HG03442 (cell line): ENCODE data around the gene GRM7.

ENCODE experiments used
- ATAC-seq: cut with Tn5 transposase; IDR thresholded peaks from one replicate; pipeline ENCODE4 v1.9.1; 2021; ENCODE audit warnings: mild to moderate bottlenecking, moderate library complexity; ENCODE audit not compliant: unreplicated experiment

GRM7 gene

DNA sequence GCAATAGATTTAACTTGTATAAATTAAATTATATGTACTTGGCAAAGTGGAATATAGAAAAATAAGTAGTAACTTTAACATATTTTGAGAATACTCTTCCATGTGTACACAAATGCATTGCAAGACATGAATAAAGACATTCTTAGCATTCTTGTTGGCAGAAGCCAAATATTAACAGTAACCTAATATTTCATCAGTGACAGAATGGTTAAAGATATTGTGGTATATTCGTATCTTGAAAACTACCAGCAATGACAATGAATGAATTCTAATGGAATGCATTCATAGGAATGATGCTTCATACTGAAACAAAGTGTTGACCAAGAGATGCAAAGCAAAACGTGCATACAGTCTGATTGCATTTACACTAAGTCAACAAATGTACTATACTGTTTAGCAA lies 524.7 kb downstream of the GRM7 start:
- no peak for ATAC-seq

- no peak for ATAC-seq
Measured at GRCh38 chr3:7388026-7388425, 527.1 kb downstream of the GRM7 start.

DNA sequence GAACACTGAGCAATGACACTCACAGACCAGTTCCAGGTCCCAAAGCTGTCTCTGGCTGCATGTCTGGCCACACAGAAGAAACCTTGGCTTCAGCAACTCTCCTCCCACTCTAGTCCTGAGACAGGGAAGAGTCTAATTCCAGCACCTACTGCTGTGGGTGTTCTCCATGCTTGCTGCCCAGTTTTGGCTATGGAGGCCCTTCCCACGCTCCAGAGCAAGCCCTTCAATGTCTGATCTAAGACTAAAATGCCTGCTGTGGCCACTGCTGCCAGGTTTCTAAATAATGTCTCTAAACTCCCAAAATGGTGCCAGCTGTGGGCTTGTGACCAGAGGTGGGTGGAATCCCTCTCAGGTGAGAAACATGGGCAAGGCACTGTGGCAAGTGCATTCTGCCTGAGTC lies 531.3 kb downstream of the GRM7 start:
- ATAC-seq = no peak

- ATAC-seq = no peak
Measured at GRCh38 chr3:7393944-7394605, 533.2 kb downstream of the GRM7 start.

- ATAC-seq = no peak
Measured at GRCh38 chr3:7396534-7396933, 535.6 kb downstream of the GRM7 start.

DNA sequence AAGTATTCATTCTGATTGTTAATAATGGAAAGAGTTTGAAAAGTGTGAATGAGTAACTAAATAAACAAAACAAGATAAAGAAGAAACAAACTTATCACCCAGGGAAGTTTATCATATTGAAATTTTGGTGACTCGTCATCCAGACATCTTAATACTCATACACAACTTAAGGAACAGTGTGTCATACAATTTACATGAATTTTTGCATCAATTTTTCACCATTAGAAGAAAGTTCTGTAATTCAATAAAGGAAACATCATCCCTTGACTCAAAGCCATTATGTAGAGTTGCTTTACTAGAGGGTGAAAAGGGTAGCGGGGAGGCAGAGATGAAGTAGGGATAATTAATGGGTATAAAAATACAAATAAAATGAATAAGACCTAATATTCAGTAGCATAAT lies 536.2 kb downstream of the GRM7 start:
- ATAC-seq = no peak

- no peak for ATAC-seq
Measured at GRCh38 chr3:7400360-7400759, 539.4 kb downstream of the GRM7 start.

GRCh38 chr3:7401418-7401817 lies 540.5 kb downstream of the GRM7 start:
- ATAC-seq = no peak

DNA sequence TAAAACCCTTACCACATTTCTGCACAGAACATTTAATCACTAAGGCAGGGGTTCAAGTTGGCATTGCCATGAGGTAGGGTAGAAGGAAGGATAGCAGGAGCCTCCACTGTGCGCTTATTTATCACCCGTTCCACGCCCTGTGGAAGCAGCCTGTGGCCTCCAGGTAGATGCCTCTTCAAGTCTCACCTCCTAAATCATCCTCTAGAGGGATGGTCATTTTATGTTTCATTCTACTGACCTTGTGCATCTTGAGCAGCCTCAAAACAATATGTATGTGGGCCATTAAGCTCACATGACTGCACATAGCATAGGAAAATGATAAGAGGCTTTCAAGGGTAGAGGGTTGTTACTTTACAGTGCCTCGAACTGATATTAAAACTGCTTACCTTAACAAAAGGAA lies 546.2 kb downstream of the GRM7 start:
- no peak for ATAC-seq

- ATAC-seq = no peak
Measured at GRCh38 chr3:7410782-7411181, 549.9 kb downstream of the GRM7 start.

DNA sequence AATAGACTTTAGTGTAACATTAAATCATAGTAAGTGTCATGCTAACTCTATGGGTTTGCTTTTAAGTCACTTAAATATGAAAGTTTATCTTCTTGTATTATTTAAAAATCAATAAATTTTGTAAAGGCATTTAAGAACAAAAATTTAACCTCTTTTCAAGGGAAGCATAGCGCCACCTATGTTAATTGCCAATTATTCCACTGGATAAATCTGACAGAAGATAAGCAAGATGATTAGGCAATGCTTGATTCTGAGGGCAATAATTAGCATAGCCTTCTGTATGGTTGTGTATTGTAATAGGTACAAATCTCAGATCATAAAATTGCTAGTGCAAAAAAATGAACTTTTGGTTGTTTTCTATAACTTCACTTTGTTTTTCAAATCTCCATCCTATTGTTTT lies 560.1 kb downstream of the GRM7 start:
- no peak for ATAC-seq

DNA sequence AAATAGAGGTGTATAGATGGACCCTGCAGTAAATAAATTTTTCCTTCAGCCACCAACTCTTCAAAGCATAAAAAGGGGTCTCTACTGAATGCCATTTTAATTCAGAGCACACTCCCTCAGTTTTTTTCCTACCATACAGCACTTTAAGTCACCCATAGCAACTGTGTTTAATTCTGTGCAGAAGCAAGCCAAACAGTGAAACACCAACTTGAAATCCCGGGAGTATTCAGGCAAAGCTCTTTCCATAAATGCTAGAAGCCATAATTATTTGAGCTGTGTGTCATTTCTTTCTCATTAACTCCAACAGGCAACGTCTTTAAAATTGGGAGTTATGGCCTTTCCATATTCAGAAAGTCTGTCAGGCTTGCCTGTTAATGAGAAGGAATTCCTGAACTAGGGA lies 562.1 kb downstream of the GRM7 start:
- ATAC-seq = no peak

DNA sequence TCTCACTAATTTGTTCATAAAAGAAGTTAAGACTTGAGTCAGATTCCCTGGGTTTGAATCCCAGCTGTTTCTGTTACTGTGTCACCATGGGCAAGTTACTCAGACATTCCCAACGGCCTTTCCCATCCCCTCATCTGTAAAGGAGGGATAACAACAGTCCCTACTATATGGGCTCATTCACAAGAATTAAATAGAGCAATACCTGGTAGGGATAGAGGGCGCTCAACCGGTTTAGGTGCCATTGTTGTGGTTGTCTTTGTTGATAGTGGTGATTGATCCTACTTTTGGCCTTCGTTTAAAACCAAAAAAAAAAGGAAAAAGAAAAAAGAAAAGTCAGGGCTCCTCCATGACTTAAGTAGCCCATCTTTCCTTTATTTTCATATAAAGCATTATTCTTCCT lies 563.1 kb downstream of the GRM7 start:
- ATAC-seq = no peak

DNA sequence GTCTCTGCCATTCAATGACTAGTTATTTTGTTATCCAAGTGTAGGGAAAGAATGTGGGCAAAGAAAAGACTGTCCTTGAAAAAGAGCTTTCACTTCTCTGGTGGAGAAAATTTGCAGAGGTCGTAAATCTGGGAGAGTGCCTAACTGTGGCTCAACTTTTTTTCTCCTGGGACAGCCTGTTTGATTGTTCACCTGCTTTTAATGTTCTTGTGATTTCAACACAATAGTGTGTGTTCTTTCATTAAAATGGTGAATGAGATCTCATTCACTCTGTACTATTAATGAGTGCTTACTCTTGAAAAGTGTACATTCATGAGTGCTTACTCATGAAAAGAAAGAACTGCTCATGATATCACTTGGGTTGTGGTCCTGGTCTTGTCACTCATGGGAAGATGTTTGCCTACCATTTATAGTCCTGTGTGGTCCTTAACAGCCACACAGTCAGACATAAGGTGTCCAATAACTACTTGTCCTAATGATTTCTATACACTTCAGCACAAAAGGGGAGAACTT lies 567.3 kb downstream of the GRM7 start:
- ATAC-seq = no peak

GRCh38 chr3:7432610-7433009 lies 571.7 kb downstream of the GRM7 start:
- ATAC-seq = no peak

DNA sequence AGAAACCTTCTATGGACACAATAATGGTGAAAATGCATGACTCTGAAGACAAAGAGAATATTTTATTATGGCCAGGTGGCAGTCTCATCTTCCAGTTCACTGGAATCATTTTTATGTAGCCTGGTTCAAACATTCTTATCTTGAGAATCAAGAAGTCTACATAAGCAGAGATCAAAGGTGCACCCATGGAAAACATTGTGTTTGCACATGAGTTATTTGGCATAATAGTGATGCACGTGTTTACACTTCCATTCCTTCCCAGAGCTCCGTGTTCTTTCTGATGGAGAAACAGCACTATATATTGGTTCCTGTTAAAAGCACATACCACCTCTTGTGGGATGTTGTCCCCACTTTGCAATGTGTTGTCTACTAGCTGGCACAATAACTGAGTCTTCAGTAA lies 572.2 kb downstream of the GRM7 start:
- ATAC-seq = no peak

DNA sequence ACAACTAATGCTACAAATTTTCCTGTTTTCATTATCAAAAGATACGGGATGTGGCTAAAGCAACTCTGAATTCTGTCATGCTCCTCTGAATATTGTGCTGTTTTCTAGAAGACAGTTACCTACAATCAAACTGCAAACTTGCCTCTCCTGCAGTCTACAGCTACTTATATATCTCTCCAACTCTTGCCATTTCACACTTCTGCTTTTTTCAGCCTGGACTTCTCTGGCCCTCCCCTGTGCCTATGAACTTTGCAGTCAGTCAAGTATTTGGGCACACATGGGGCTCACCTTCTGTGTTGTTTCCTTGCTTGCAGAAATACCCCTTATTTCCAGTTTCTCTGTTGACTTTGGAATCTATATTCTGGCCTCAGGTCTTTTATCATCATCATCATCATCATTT lies 575.6 kb downstream of the GRM7 start:
- no peak for ATAC-seq

DNA sequence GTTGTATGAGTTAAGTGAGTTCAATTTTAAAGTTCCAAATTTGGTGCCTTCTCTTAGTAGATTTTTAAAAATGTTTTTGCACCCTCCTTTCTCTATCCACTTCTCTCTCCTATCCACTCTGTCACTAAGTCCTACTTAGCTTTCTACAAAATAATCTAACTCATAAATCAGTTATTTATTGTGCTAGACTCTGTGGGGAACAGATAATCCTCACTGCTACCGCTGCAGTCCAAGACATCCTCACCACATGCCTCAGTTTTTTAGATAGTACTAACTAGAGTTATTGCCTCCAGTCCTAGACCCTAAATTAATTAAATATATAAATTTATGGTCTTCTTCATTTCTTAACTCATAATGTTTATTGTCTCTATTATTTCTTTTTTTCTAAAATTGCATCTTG lies 576.3 kb downstream of the GRM7 start:
- ATAC-seq = no peak

GRCh38 chr3:7439101-7439680 lies 578.3 kb downstream of the GRM7 start:
- ATAC-seq = no peak

- no peak for ATAC-seq
Measured at GRCh38 chr3:7444886-7445285, 584.0 kb downstream of the GRM7 start.

DNA sequence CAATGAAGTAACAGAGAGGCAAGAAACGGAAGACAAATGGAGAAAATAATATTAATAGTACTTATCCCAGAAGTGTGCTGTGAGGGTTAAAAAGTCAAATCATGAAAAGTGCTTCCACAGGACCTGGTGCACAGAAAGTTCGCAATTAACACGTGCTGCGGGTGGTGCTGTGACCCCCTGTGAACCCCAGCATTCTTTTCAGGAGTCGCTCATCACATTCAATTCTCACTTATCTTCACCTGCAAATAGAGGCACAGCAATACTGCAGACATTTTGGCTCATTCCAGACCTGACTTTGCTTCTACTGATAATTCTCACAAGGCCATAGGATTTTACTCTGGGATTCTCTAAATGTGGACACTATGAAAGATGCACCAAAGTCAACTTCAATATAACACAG lies 584.4 kb downstream of the GRM7 start:
- ATAC-seq = no peak

DNA sequence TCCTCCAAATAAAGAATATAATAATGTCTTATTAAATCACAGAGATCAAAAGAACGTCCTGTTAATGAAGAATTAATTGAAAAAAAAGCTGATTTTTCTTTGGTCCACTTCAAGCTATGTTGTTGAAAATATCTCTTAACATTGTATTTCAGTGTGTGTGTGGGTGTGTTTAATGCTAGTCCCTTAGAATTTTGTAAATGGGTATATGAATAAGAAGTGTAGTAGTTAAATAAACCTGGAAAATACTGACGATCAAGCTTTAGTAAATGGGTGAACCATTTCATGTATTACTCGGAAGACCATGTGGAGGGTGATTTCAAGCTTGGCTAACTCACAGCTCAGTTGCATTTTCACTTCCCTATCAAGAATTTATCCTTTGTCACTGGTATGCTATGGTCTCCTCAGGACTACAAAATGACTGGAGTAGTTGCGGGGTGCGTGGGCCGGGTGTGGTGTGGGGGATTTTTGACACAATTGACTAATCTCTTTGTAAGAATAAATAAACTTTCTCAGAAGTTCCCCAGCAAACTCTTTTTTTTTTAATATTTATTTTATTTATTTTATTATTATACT lies 586.4 kb downstream of the GRM7 start:
- peak; percentile 100 for ATAC-seq

DNA sequence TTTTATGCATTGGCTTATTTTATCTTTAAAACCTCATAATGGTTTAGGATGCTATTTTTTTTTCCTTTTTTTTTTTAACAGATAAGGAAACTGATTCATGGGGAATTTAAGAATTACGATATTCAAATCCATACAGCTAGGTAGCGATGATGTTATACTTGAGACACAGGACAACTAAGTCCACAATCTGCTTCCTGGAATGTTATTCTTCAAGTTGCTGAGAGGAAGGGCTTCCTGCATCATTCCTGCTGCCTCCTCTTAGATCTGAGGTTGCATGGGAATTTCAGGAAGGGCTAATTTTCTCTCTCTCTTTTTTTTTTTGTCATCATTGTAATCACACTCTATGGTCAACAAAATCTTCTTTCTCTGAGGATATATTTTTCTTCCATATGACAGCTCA lies 595.5 kb downstream of the GRM7 start:
- no peak for ATAC-seq
